OCI-LY7 (cell line): Measurements from ENCODE around the gene RHOD.

Experiments
- CTCF ChIP-seq: fragments of 200-600 bp; sonication (generic); conservative IDR thresholded peaks from 2 replicates; pipeline ENCODE4 v1.5.1; 2014; ENCODE audit warnings: mild to moderate bottlenecking, antibody characterized with exemption, low read length, moderate library complexity, mixed read lengths
- EZH2phosphoT487 ChIP-seq: fragments of 200-600 bp; sonication (generic); IDR thresholded peaks from 2 replicates; pipeline ENCODE4 v1.6.1; 2018; ENCODE audit warnings: low read depth, borderline replicate concordance, mild to moderate bottlenecking, mixed run types, antibody characterized with exemption, low read length, moderate library complexity, mixed read lengths

- TF ChIP-seq CTCF (no peak), EZH2phosphoT487 (no peak)
Observed at GRCh38 chr11:67033661-67034166, 22.9 kb upstream of the RHOD start.
